Activated naive CD4-positive, alpha-beta T cell (primary cell): Measurements from ENCODE around the gene KIAA1755.

ENCODE experiments used
- DNase-seq, 4 experiments: peaks; one replicate each; lab custom pipeline; 2025; lab: John Stamatoyannopoulos, UW

KIAA1755 gene

GRCh38 chr20:38180781-38181180 is 79.8 kb downstream of the KIAA1755 start:
- DNase-seq, result no peak

GRCh38 chr20:38179846-38180245 is 80.7 kb downstream of the KIAA1755 start:
- no peak for DNase-seq

- DNase-seq, result no peak
Measured at GRCh38 chr20:38178581-38178980, 82.0 kb downstream of the KIAA1755 start.

GRCh38 chr20:38178065-38178491 is 82.5 kb downstream of the KIAA1755 start:
- DNase-seq, result no peak

GRCh38 chr20:38177201-38177600 is 83.3 kb downstream of the KIAA1755 start:
- DNase-seq, result no peak

- no peak for DNase-seq
Measured at GRCh38 chr20:38175304-38176180, 85.0 kb downstream of the KIAA1755 start.

GRCh38 chr20:38173237-38174156 is 87.0 kb downstream of the KIAA1755 start:
- DNase-seq, result no peak

- no peak for DNase-seq
Measured at GRCh38 chr20:38172408-38172807, 88.1 kb downstream of the KIAA1755 start.

- DNase-seq, result no peak
Measured at GRCh38 chr20:38171675-38172043, 88.9 kb downstream of the KIAA1755 start.

- no peak for DNase-seq
Measured at GRCh38 chr20:38170826-38171674, 89.5 kb downstream of the KIAA1755 start.

- no peak for DNase-seq
Measured at GRCh38 chr20:38170219-38170825, 90.2 kb downstream of the KIAA1755 start.

GRCh38 chr20:38169636-38170193 is 90.8 kb downstream of the KIAA1755 start:
- no peak for DNase-seq

- DNase-seq, result no peak
Measured at GRCh38 chr20:38168791-38169589, 91.5 kb downstream of the KIAA1755 start.

- no peak for DNase-seq
Measured at GRCh38 chr20:38167851-38168760, 92.4 kb downstream of the KIAA1755 start.

- no peak for DNase-seq
Measured at GRCh38 chr20:38167328-38167850, 93.1 kb downstream of the KIAA1755 start.

GRCh38 chr20:38166703-38167233 is 93.8 kb downstream of the KIAA1755 start:
- DNase-seq, result no peak

- DNase-seq, result no peak
Measured at GRCh38 chr20:38165966-38166702, 94.4 kb downstream of the KIAA1755 start.
